Epithelial cell of esophagus (primary cell): ENCODE data around the gene POSTN.

Experiments
- DNase-seq: peaks from one replicate; pipeline ENCODE4 v3.0.0; 2010; ENCODE audit warnings: low read depth
- H3K4me3 ChIP-seq: 2 replicates; pipeline ENCODE4 v1.5.1; 2011; ENCODE audit warnings: mild to moderate bottlenecking, low read length, control low read depth
- CTCF ChIP-seq: IDR thresholded peaks from 2 replicates; pipeline ENCODE4 v1.5.1; 2011; ENCODE audit warnings: low read depth, mild to moderate bottlenecking, low read length, control low read depth, inconsistent platforms; ENCODE audit not compliant: insufficient read depth; ENCODE audit errors: missing control alignments

POSTN gene

GRCh38 chr13:37632294-37632693, 33.7 kb upstream of the POSTN start:
- no peak for DNase-seq
- H3K4me3 ChIP-seq: no peak overlapping the region
- TF ChIP-seq CTCF: no peak

- H3K4me3 ChIP-seq: no peak overlapping the region
- no peak for DNase-seq
- TF ChIP-seq CTCF: no peak
These were observed 28.9 kb upstream of the POSTN start for GRCh38 chr13:37627428-37627827.

GRCh38 chr13:37621811-37622361, 23.3 kb upstream of the POSTN start:
- TF ChIP-seq CTCF: no peak
- H3K4me3 ChIP-seq: no peak overlapping the region
- DNase-seq: no peak

GRCh38 chr13:37618554-37618953, 20.0 kb upstream of the POSTN start:
- DNase-seq: peak; percentile 24

GRCh38 chr13:37617173-37617572, 18.6 kb upstream of the POSTN start:
- DNase-seq: peak; percentile 28
- H3K4me3 ChIP-seq: no peak overlapping the region
- TF ChIP-seq CTCF: no peak

More at GRCh38 chr13:37618554-37618953, 20.0 kb upstream of the POSTN start:
- no peak overlapping the region for H3K4me3 ChIP-seq
- no peak for TF ChIP-seq CTCF

GRCh38 chr13:37616131-37616530, 17.6 kb upstream of the POSTN start:
- DNase-seq: no peak
- no peak overlapping the region for H3K4me3 ChIP-seq
- TF ChIP-seq CTCF: no peak

- no peak overlapping the region for H3K4me3 ChIP-seq
- no peak for TF ChIP-seq CTCF
- peak; percentile 23 for DNase-seq
These were observed 16.7 kb upstream of the POSTN start for GRCh38 chr13:37615276-37615675.
